Endothelial cell of umbilical vein (primary cell): ENCODE data around the gene MKRN1. TPM values are rescaled to one million over a fixed set of nuclear protein-coding genes. Genes with fewer than 3 reads are reported as not detected.

ENCODE experiments used
- BruUV-seq: library from RNA; stranded (reverse); fragments of 400-500 nt; replicated peaks from 2 replicates; lab custom pipeline; 2021; lab: Mats Ljungman, UMichigan
- CTCF ChIA-PET: fragments of 300-600, 350-600 bp; sonication (Branson Sonifier 250); formaldehyde crosslinking; loops from one replicate; lab custom pipeline; 2021; ENCODE audit warnings: antibody characterized with exemption, inconsistent platforms; lab: Charles Lee
- POLR2A ChIA-PET: fragments of 300-600, 350-600 bp; sonication (Branson Sonifier 250); formaldehyde crosslinking; loops from one replicate; lab custom pipeline; 2021; ENCODE audit warnings: antibody characterized with exemption, inconsistent platforms; lab: Charles Lee
- DNase-seq: peaks from one replicate; pipeline ENCODE4 v3.0.0-alpha.2; 2011; ENCODE audit warnings: low read depth, low spot score
- FAIRE-seq: peaks from 2 replicates; lab custom pipeline; 2011; peaks lifted over from hg19 to GRCh38; lab: Jason Lieb, UNC
- H2AFZ ChIP-seq: 2 replicates; pipeline ENCODE4 v1.6.0; 2012; ENCODE audit warnings: low read depth, low read length, control low read depth, inconsistent platforms
- H3K27ac ChIP-seq: 2 replicates; pipeline ENCODE4 v1.5.1; 2011; ENCODE audit warnings: low read depth, mild to moderate bottlenecking, control low read depth, low read length, moderate library complexity; ENCODE audit not compliant: insufficient read depth
- H3K27me3 ChIP-seq, 2 experiments: 2 replicates each; pipeline versions ENCODE4 v1.6.0 to v1.6.1; 2011; ENCODE audit warnings: low read length in 2 of 2, mixed read lengths in 1 of 2; ENCODE audit not compliant: control insufficient read depth in 2 of 2, insufficient read depth in 2 of 2
- H3K36me3 ChIP-seq, 2 experiments: 2 replicates in 1 of 2; 3 replicates in 1 of 2; pipeline ENCODE4 v1.5.1; 2011; ENCODE audit warnings: low read length in 2 of 2, mild to moderate bottlenecking in 1 of 2, moderate library complexity in 1 of 2; ENCODE audit not compliant: control insufficient read depth in 2 of 2, insufficient read depth in 2 of 2; ENCODE audit errors: extremely low read depth in 1 of 2
- H3K4me1 ChIP-seq: 3 replicates; pipeline ENCODE4 v1.5.1; 2011; ENCODE audit warnings: mild to moderate bottlenecking, low read length; ENCODE audit not compliant: control insufficient read depth, insufficient read depth; ENCODE audit errors: extremely low read depth
- H3K4me2 ChIP-seq: 2 replicates; pipeline ENCODE4 v1.6.1; 2011; ENCODE audit warnings: low read length, control low read depth, mixed read lengths; ENCODE audit not compliant: insufficient read depth
- H3K4me3 ChIP-seq, 3 experiments: fragments of 200-600 bp in 1 of 3; sonication (generic), shearing (Covaris generic) in 1 of 3; replicated peaks in 1 of 3; 2 replicates each; pipeline ENCODE4 v1.5.1; 2011 to 2016; ENCODE audit warnings: control low read depth in 3 of 3, low read length in 3 of 3, mild to moderate bottlenecking in 2 of 3, inconsistent platforms in 1 of 3, low read depth in 1 of 3, moderate library complexity in 1 of 3; ENCODE audit not compliant: insufficient read depth in 1 of 3
- H3K79me2 ChIP-seq: 2 replicates; pipeline ENCODE4 v1.6.0; 2012; ENCODE audit warnings: low read length, inconsistent platforms; ENCODE audit not compliant: control insufficient read depth, insufficient read depth
- H3K9ac ChIP-seq: replicated peaks from 2 replicates; pipeline ENCODE3; 2011; ENCODE audit warnings: low read length, control low read depth; ENCODE audit not compliant: insufficient read depth; ENCODE audit errors: extremely low read depth
- H3K9me1 ChIP-seq: replicated peaks from 3 replicates; pipeline ENCODE4 v1.6.0; 2011; ENCODE audit warnings: mild to moderate bottlenecking, low read length; ENCODE audit not compliant: control insufficient read depth, insufficient read depth; ENCODE audit errors: extremely low read depth
- H3K9me3 ChIP-seq: replicated peaks from 2 replicates; pipeline ENCODE4 v1.5.1; 2012; ENCODE audit warnings: low read length, inconsistent platforms; ENCODE audit not compliant: control insufficient read depth, insufficient read depth
- H4K20me1 ChIP-seq: replicated peaks from 2 replicates; pipeline ENCODE3; 2011; ENCODE audit warnings: mild to moderate bottlenecking, low read length; ENCODE audit not compliant: control insufficient read depth, insufficient read depth; ENCODE audit errors: extremely low read depth
- EZH2 ChIP-seq: IDR thresholded peaks from 2 replicates; pipeline ENCODE4 v1.6.1; 2012; ENCODE audit warnings: borderline replicate concordance, low read depth, mild to moderate bottlenecking, moderate library complexity, low read length, inconsistent platforms; ENCODE audit not compliant: severe bottlenecking
- FOS ChIP-seq: IDR thresholded peaks from 2 replicates; pipeline ENCODE4 v1.6.1; 2011; ENCODE audit warnings: mild to moderate bottlenecking, low read length, moderate library complexity, borderline replicate concordance; ENCODE audit not compliant: insufficient read depth
- GATA2 ChIP-seq: IDR thresholded peaks from 2 replicates; pipeline ENCODE4 v1.7.0; 2011; ENCODE audit warnings: low read depth, mild to moderate bottlenecking, moderate library complexity, mixed read lengths, low read length; ENCODE audit not compliant: insufficient read length, insufficient read depth
- JUN ChIP-seq: IDR thresholded peaks from 2 replicates; pipeline ENCODE4 v1.6.1; 2011; ENCODE audit warnings: borderline replicate concordance, low read depth; ENCODE audit not compliant: insufficient read length, insufficient read depth
- MAX ChIP-seq: IDR thresholded peaks from 2 replicates; pipeline ENCODE4 v1.6.1; 2011; ENCODE audit not compliant: insufficient read depth, insufficient read length
- MYC ChIP-seq: IDR thresholded peaks from one replicate; pipeline ENCODE4 v1.6.1; 2011; ENCODE audit warnings: mild to moderate bottlenecking, low read depth, low read length
- POLR2A ChIP-seq: IDR thresholded peaks from 2 replicates; pipeline ENCODE4 v1.6.1; 2012; ENCODE audit warnings: low read depth, mild to moderate bottlenecking, control low read depth, low read length
- POLR2AphosphoS5 ChIP-seq: IDR thresholded peaks from 2 replicates; pipeline ENCODE4 v1.6.1; 2012; ENCODE audit warnings: low read depth, mild to moderate bottlenecking, control low read depth, low read length, moderate library complexity; ENCODE audit not compliant: insufficient read depth
- dilution Hi-C: fragments of 300-500 bp; cut with MboI; formaldehyde crosslinking; loops from one replicate; pipeline ENCODE4 v1.15.0; 2019; ENCODE audit warnings: low sequenced_read_pairs; ENCODE audit not compliant: extremely low pct_ligation_motif_present
- intact Hi-C: fragments of 100-400 bp; cut with micrococcal nuclease; formaldehyde crosslinking; loops from one replicate; pipeline ENCODE4 v1.10.0; 2022
- polyA plus RNA-seq, 4 experiments: library from polyadenylated mRNA; depleted of rRNA in 3 of 4; stranded (reverse) in 3 of 4; unstranded in 1 of 4; fragments of >200 nt; gene quantifications; 2 replicates each; pipeline versions ENCODE4 v1.2.1 to v1.2.3, GENCODE V29; 2011 to 2012; ENCODE audit warnings: missing spikeins in 1 of 4
- total RNA-seq: library from RNA; stranded (reverse); gene quantifications from 2 replicates; pipeline ENCODE4 v1.2.3, GENCODE V29; 2021
- TF ChIP-seq, protein P1 (sequence below), 2 donors: IDR thresholded peaks; 1 replicate in 1 of 2; 2 replicates in 1 of 2; pipeline ENCODE4 v1.5.1; 2011; ENCODE audit warnings: low read length in 2 of 2, mild to moderate bottlenecking in 2 of 2, moderate library complexity in 2 of 2, control low read depth in 1 of 2, inconsistent platforms in 1 of 2, low read depth in 1 of 2; ENCODE audit not compliant: insufficient read depth in 1 of 2; ENCODE audit errors: extremely low read depth in 1 of 2

MKRN1 gene
- total and polyA plus RNA-seq, 2 donors (not counting 3 experiments of a cell fraction or from before 2014, with no cell fraction given), result 24.9 to 52.2 TPM

DNA sequence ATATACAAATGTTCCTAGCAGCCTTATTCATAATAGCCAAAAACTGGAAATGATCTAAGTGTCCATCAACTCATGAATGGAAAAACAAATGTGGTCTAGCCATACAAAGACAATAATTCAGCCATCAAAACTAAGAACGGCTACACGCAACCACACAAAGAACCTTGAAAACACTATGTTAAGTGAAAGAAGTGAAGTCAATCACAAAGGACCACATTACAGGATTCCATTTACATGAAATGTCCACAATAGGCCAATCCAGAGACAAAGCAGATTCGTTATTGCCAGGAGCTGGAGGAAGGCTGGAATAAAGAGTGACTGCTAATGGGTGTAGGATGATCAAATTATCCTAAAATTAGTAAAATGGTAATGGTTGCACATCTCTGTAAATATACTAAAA lies 21.1 kb downstream of the MKRN1 start:
- H3K4me1 ChIP-seq, result no peaks in the 10 kb centered on the region
- H3K36me3 ChIP-seq, result peaks cover 5 to 9% of the 10 kb centered on the region in 2 experiments
- intact Hi-C loops, result no loop called here
- no peak overlapping the region for H3K4me3 ChIP-seq
- H4K20me1 ChIP-seq, result no peaks in the 10 kb centered on the region
- no peaks in the 10 kb centered on the region for H3K9me3 ChIP-seq
- dilution Hi-C loops, result no loop called here
- no peaks in the 10 kb centered on the region for H3K9me1 ChIP-seq
- BruUV-seq, result no TSS peak
- H3K79me2 ChIP-seq, result no peaks in the 10 kb centered on the region
- no peak overlapping the region for H2AFZ ChIP-seq
- no peak overlapping the region for H3K4me2 ChIP-seq
- TF ChIP-seq JUN, result no peak
- TF ChIP-seq, protein P1, sequence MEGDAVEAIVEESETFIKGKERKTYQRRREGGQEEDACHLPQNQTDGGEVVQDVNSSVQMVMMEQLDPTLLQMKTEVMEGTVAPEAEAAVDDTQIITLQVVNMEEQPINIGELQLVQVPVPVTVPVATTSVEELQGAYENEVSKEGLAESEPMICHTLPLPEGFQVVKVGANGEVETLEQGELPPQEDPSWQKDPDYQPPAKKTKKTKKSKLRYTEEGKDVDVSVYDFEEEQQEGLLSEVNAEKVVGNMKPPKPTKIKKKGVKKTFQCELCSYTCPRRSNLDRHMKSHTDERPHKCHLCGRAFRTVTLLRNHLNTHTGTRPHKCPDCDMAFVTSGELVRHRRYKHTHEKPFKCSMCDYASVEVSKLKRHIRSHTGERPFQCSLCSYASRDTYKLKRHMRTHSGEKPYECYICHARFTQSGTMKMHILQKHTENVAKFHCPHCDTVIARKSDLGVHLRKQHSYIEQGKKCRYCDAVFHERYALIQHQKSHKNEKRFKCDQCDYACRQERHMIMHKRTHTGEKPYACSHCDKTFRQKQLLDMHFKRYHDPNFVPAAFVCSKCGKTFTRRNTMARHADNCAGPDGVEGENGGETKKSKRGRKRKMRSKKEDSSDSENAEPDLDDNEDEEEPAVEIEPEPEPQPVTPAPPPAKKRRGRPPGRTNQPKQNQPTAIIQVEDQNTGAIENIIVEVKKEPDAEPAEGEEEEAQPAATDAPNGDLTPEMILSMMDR (IDR thresholded peaks at IDR 0.05; ENCODE audit: extremely low read depth in 1 of 2, insufficient read depth in 1 of 2, low read depth in 1 of 2, low read length in 2 of 2), result no peak
- TF ChIP-seq MYC, result no peak
- no peak for TF ChIP-seq POLR2A
- no peak for TF ChIP-seq MAX
- no peak for TF ChIP-seq FOS
- no peak for TF ChIP-seq EZH2
- TF ChIP-seq POLR2AphosphoS5, result no peak
- TF ChIP-seq GATA2, result no peak
- ChIA-PET POLR2A (no interaction called here), CTCF (no interaction called here)
- no peak overlapping the region for H3K27ac ChIP-seq
- FAIRE-seq, result no peak
- no peak overlapping the region for H3K9ac ChIP-seq
- no peak for DNase-seq
- H3K27me3 ChIP-seq, result no peaks in the 10 kb centered on the region
